Astrocyte (in vitro differentiated cells and primary cell): ENCODE results near the gene DTNB.

Experiments used
- CTCF ChIP-seq: IDR thresholded peaks from 2 replicates; pipeline ENCODE4 v1.5.1; 2011; ENCODE audit warnings: low read depth, mild to moderate bottlenecking, inconsistent platforms, low read length, moderate library complexity; ENCODE audit not compliant: insufficient read depth
- EZH2 ChIP-seq: IDR thresholded peaks from 2 replicates; pipeline ENCODE4 v1.6.1; 2012; ENCODE audit warnings: mild to moderate bottlenecking, low read length, inconsistent platforms; ENCODE audit not compliant: insufficient read depth

- TF ChIP-seq CTCF (no peak), EZH2 (no peak)
These were observed 258.6 kb downstream of the DTNB start for GRCh38 chr2:25414781-25415180.
